Measurements from ENCODE around the gene SLC34A1.

- TF ChIP-seq CTCF (IDR thresholded peaks at IDR 0.05 in 4 of 5, conservative IDR thresholded peaks at IDR 0.05 in 1 of 5) = no peak
- no peak for TF ChIP-seq POLR2A (IDR thresholded peaks at IDR 0.05)
These were observed 54.2 kb downstream of the SLC34A1 start for GRCh38 chr5:177438468-177438867.
